Osteocyte (in vitro differentiated cells): ENCODE measurements around the gene BOD1L1. TPM values are rescaled to one million over a fixed set of nuclear protein-coding genes. Genes with fewer than 3 reads are reported as not detected.

Experiments
- DNase-seq: peaks from one replicate; pipeline ENCODE4 v3.0.0; 2021; ENCODE audit warnings: mixed read lengths; ENCODE audit not compliant: unreplicated experiment; ENCODE audit errors: extremely low spot score
- H3K27ac Mint-ChIP-seq: one replicate; pipeline ENCODE4 v1.8.0; 2021; ENCODE audit warnings: mild to moderate bottlenecking, mixed read lengths; ENCODE audit not compliant: unreplicated experiment
- H3K27me3 Mint-ChIP-seq: one replicate; pipeline ENCODE4 v1.8.0; 2021; ENCODE audit warnings: mixed read lengths; ENCODE audit not compliant: unreplicated experiment
- H3K36me3 Mint-ChIP-seq: one replicate; pipeline ENCODE4 v1.8.0; 2021; ENCODE audit warnings: mixed read lengths; ENCODE audit not compliant: unreplicated experiment
- H3K4me1 Mint-ChIP-seq: one replicate; pipeline ENCODE4 v1.8.0; 2021; ENCODE audit warnings: mixed read lengths; ENCODE audit not compliant: unreplicated experiment
- H3K4me3 Mint-ChIP-seq: one replicate; pipeline ENCODE4 v1.8.0; 2021; ENCODE audit warnings: mild to moderate bottlenecking, moderate library complexity, mixed read lengths; ENCODE audit not compliant: unreplicated experiment
- H3K9me3 Mint-ChIP-seq: one replicate; pipeline ENCODE4 v1.8.0; 2021; ENCODE audit warnings: mixed read lengths; ENCODE audit not compliant: unreplicated experiment
- CTCF ChIP-seq: fragments of 200-600 bp; sonication (generic); IDR thresholded peaks from 2 replicates; pipeline ENCODE4 v1.5.0; 2021; ENCODE audit warnings: antibody characterized with exemption, mild to moderate bottlenecking, moderate library complexity
- total RNA-seq: library from RNA; stranded (reverse); gene quantifications from 2 replicates; pipeline ENCODE4 v1.2.1, GENCODE V29; 2021

Gene BOD1L1
- total RNA-seq, 1 donor from 2014 or later: 41.6 TPM

DNA sequence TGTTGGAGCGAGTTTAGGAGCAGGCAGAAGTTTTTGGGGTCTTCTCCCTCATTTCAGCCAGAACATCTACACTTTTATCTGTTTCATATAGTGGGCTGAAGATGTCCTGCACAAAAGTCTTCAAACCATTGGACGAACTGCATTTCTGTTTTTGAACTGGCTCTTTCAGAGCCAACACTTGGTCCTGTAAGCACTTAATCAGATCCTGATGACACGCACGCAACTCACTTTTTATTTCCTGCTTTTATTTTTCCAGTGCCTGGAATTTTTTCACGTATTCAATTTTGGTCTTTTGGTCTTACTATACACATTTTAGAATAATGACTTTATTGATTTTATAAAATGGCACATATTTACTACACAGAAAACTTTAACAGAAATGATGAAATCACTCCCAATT is 43.0 kb downstream of the BOD1L1 start:
- Mint-ChIP-seq H3K4me1 (no peaks in the 10 kb centered on the region), H3K27me3 (no peaks in the 10 kb centered on the region), H3K36me3 (peaks cover 45% of the 10 kb centered on the region), H3K4me3 (no peak overlapping the region), H3K9me3 (no peaks in the 10 kb centered on the region), H3K27ac (no peak overlapping the region)
- no peak for TF ChIP-seq CTCF
- no peak for DNase-seq

GRCh38 chr4:13580036-13580435 is 47.5 kb downstream of the BOD1L1 start:
- DNase-seq: no peak
- no peak overlapping the region for H3K4me3 Mint-ChIP-seq
- TF ChIP-seq CTCF: no peak
- peaks cover 51% of the 10 kb centered on the region for H3K36me3 Mint-ChIP-seq
- no peaks in the 10 kb centered on the region for H3K4me1 Mint-ChIP-seq
- no peaks in the 10 kb centered on the region for H3K9me3 Mint-ChIP-seq
- H3K27ac Mint-ChIP-seq: no peak overlapping the region
- H3K27me3 Mint-ChIP-seq: no peaks in the 10 kb centered on the region

GRCh38 chr4:13577660-13578059 is 49.9 kb downstream of the BOD1L1 start:
- no peak overlapping the region for H3K27ac Mint-ChIP-seq
- DNase-seq: no peak
- no peaks in the 10 kb centered on the region for H3K27me3 Mint-ChIP-seq
- TF ChIP-seq CTCF: no peak
- H3K36me3 Mint-ChIP-seq: peaks cover 56% of the 10 kb centered on the region
- no peaks in the 10 kb centered on the region for H3K9me3 Mint-ChIP-seq
- no peak overlapping the region for H3K4me3 Mint-ChIP-seq
- no peaks in the 10 kb centered on the region for H3K4me1 Mint-ChIP-seq

DNA sequence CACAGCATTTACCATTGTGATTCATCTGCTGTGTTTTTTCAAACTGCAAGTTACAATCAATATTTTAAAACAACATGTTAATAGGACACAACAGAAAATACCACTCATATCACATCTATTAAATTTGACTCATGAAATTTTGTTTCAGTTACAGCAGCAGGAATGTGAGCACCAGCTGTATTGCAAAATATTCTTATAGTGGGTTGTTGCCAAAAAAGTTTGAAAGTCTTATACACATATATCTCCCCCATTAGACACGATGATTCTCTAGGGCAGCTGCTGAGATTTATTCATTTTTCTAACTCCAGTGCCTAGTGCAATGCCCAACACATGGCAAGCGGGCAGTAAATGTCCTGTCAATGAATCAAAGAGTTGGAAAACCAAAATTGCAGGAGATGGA is 56.6 kb downstream of the BOD1L1 start:
- Mint-ChIP-seq H3K36me3 (peaks cover 60% of the 10 kb centered on the region), H3K4me1 (no peaks in the 10 kb centered on the region), H3K4me3 (no peak overlapping the region), H3K27ac (no peak overlapping the region), H3K27me3 (no peaks in the 10 kb centered on the region), H3K9me3 (no peaks in the 10 kb centered on the region)
- no peak for DNase-seq
- TF ChIP-seq CTCF: no peak

DNA sequence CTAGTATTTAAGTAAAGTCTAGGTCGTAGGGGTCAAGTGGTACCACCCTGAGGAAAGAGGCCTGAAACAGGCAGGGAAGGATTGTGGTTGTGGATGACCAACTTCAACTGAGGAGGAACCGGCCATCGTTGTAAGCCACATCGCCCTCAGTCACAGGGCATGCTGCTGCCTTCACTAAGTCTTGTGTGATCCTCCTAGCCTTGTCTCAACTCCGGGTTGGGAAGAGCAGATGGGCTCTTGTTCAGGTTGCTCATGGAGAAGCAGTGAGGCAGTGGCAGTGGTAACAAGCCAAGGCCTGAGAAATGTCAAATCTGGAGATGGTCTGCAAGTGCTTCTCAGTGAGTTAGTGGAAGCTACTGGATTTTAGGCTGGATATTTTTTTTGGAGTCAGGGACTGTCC is 60.4 kb downstream of the BOD1L1 start:
- H3K36me3 Mint-ChIP-seq: peaks cover 43% of the 10 kb centered on the region
- no peaks in the 10 kb centered on the region for H3K27me3 Mint-ChIP-seq
- no peak for DNase-seq
- H3K4me1 Mint-ChIP-seq: no peaks in the 10 kb centered on the region
- no peak overlapping the region for H3K4me3 Mint-ChIP-seq
- H3K9me3 Mint-ChIP-seq: no peaks in the 10 kb centered on the region
- no peak for TF ChIP-seq CTCF
- H3K27ac Mint-ChIP-seq: no peak overlapping the region
